ENCODE results near the gene ZNF512B.
"Not testable (repeated sequence)": the region's sequence is repeated elsewhere in the genome, so short reads cannot be mapped to it uniquely, and the experiment has no call there.

ZNF512B gene

DNA sequence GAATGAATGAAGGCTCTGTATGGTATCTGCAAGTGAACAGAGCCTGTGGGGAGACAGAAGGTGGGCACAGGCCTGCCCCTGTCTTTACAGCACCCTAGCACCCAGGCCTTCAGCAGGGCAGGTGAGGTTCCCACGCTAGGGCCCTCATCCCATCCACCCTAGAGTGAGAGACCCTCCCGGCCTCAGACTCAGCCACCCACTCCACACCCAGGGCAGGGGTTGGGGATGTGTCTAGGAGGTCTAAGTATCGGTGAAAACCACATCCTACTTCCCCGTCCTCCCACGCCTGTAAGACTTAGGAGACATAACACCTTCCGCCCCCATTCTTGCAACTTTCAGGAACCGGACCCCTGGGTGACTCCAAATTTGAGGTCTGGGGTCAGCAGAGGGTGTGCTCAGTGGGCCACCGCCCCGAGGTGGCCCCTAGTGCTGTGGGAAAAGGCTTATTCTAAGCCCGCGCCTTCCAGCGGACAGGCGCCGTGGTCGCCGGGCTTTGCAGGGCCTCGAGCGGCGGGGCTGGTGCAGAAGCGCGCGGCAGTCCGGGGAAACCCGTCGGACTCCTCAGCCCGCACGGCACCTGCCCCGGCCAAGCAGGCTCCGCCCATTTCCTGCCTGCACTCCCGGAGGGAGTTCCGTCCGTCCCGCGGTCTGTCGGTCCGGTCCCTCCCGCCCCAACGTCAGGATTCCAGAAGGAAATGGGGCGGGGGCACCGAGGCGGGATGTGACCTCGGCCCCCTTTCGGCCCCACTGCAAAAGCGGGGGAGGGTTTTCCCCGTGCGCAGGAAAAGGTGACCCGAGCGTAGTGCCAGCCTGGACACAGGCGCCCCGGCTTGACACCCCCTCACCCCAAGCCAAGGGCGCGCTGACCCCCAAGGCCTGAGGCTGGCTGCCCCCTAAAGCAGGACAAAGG lies 8.8 kb upstream of the ZNF512B start:
- no peak for DNase-seq (ENCODE audit: low spot score)

DNA sequence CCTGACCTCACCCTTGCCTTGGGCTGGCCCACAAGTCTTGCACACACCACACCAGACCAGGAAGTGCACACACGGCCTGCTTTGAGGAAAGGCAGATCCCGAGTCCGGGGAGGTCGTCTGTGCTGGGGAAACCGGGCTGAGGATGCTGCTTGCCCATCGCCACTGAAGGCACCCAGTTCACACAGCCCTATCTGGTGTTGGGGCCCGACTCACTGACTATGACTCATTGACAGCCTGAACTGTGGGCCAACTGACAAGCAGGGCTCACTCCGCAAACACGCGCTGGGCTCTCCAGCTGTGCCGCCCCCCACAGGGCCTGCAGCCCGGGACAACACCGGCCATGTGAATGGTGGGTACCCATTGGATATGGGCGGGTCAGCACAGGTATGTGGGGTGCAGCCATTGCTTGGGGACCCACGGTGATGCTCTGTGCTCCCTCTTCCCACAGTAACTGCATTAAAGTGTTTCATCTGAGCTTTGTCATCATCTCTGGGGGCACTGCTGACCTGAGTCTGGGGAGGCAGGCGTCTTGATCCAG lies 8.1 kb upstream of the ZNF512B start:
- peak; percentile 70 for DNase-seq (ENCODE audit: low spot score)

DNA sequence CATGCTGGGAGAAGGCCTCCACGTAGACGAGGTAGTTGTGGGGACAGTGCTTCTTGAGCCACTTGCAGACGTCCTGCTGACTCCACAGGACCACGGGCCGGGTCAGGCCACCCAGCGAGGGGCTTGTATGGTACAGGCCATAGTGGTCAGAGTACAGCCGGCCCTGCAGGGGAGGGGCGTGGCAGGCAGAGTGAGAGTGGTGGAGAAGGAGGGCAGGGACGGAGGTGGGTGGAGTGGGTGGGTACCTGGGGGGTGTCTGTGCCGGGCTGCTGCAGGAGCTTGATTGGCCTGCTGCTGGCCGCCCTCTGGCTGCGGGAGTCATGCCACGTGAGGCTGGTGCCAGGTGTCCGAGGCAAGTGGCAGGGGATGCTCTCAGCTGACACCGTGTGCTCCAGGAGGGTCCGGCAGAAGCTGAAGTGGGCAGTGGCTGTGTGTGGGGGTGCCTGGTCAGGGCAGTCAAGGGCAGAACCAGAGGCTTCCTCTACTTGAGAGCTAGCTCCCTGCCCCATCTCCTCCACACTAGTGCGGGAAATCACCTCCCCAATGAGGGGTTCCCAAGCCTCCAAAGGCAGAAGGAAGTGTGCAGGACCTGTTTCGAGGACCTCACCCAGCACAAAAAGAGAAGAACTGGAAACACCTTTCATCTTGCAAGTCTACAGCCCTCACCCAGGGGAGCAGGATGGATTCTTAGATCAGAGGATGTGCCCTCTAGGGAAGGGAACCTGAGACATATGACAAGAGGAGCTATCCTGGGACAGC lies 7.4 kb upstream of the ZNF512B start:
- DNase-seq (ENCODE audit: low spot score): no peak

DNA sequence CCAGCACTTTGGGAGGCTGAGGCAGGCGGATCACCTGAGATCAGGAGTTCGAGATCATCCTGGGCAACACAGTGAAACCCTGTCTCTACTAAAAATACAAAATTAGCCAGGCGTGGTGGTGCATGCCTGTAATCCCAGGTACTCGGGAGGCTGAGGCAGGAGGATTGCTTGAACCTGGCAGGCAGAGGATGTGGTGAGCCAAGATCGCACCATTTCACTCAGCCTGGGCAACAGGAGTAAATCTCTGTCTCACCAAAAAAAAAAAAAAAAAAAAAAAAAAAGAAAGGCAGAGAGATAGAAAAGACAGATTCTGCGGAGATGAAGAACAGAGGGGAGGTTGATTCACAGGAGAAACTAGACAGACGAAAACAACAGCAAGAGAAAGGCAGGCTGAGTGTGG lies 6.8 kb upstream of the ZNF512B start:
- not testable (repeated sequence) for DNase-seq (ENCODE audit: low spot score)

DNA sequence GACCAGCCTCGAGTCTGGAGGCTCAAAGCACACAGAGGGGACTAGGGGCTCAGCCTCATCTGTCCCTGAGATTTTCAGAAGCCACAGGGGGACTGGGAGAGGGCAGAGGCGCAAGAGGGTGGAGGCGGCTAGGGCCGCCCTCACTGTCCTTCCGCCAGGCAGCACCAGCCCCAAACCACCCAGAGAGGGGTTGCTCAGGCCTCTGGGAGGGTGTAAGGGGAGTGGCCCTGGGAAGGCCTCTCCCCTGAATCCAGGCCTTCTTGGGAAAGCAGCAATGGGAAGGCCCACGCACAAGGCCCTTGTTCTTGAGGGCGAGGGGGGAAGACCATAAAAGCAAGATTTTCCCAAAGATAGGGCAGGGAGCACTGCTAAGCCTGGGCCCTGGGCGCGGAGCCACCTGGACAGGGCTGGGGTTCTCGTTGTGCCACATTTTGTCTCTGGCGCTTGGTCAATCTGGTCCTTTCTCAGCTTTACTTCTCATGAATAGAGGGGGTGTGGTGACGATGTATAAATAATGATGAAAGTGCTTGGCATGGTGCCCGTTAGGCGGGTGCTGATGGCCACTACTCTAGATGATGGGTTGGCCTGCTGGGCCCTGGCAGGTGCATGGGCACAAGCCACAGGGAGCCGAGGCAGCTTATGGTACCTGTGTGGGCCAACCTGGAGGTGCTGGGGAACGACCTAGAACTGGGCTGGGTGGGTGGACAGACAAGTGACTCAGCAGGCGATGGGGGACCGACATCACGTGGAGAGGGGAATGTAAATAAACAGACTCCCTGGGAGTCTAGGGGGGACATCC lies 4.9 kb upstream of the ZNF512B start:
- DNase-seq (ENCODE audit: low spot score): no peak

DNA sequence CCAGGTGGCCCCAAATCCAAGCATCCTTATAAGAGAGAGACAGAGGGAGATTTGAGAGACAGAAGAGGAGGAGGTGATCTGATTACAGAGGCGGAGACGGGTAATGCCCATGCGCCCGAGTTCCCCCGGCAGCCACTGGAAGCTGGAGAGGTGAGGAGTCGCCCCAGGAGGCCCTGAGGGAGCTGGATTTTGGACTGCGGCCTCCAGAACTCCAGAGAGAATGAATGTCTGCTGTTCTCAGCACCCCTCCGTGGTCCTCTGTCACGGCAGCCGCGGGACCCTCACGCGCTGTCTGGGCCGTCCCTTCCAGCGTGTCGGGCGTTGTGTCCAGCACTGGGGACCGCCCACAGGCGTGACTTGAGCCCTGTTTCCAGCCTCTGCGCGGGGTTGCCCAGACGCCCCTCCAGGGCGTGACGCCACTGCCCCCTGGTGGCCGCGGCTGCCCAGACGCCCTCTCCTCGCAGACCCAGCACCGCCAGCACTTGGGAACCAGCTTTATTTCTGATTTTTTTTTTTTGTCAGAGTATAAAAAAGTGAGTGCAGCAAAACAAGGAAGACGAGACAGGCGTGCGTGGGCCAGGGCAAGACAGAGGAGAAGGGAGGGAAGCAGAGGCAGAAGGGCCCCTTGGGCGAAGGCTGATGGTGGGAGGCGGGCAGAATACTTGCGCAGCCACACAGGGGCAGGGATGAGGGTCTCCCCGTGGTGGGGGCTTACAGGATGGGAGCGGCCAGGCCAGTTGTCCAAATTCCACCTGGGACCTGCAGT lies 4.1 kb upstream of the ZNF512B start:
- DNase-seq (ENCODE audit: low spot score): peak; percentile 94

DNA sequence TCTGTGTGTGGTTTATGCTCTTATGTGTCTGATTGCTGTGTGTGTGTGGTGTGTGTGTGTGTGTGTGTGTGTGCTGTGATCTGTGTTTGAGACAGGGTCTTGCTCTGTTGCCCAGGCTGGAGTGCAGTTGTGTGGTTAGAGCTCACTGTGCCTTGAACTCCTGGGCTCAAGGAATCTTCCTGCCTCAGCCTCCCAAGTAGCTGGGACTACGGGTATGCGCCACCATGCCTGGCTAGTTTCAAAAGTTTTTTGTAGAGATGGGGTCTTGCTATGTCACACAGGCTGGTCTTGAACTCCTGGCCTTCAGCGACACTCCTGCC lies 3.4 kb upstream of the ZNF512B start:
- DNase-seq (ENCODE audit: low spot score): no peak

DNA sequence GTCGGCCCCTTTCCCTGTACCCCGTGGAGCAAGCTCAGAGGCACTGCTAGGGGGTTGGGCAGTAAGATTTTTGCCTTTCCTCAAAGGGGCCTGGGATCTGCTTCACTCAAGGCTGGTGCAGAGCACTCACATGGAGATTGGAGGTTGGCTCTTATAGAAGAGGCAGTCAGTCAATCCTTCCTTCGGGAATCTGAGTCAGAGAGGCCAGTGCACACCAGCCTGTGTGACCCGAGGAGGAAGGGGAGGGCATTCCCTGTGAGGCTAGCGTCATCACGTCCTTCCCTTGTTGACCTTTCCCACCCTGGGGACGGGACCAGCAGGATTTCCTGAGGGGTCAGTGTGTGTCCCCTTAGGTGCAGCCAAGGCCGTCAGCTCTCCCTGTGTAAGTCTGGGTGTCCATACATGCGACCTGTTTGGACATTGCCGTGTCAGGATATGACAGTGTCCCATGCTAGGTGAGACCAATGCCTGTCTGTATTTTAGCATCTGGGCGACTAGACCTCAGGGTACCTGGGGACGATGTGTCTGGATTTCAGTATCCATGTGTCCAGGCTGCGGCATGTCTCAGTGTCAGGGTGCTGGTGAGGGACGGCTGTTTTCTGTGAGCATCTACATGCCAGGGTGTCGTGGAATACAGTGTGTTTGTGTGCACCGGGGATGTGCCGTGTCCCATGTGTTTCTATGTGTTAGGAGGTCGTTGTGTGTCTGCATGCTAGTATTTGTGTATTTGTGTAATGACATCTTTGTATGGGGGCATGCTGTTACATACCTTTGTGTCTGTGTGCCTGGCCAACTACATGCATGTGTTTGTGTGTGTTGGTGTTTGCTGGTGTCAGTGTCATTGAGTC lies 2.8 kb upstream of the ZNF512B start:
- DNase-seq (ENCODE audit: low spot score): no peak

DNA sequence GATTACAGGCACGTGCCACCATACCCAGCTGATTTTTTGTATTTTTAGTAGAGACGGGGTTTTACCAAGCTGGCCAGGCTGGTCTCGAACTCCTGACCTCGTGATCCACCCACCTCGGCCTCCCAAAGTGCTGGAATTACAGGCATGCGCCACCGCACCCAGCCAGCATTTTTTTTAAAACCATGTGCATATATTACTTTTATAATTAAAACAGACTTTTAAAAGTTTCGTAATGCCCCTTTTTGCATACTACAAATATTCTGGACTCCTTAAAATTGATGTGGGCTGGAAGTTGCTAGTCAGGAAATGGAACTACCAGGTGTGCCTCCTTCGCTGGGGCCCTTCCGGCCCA lies 2.2 kb upstream of the ZNF512B start:
- not testable (repeated sequence) for DNase-seq (ENCODE audit: low spot score)

DNA sequence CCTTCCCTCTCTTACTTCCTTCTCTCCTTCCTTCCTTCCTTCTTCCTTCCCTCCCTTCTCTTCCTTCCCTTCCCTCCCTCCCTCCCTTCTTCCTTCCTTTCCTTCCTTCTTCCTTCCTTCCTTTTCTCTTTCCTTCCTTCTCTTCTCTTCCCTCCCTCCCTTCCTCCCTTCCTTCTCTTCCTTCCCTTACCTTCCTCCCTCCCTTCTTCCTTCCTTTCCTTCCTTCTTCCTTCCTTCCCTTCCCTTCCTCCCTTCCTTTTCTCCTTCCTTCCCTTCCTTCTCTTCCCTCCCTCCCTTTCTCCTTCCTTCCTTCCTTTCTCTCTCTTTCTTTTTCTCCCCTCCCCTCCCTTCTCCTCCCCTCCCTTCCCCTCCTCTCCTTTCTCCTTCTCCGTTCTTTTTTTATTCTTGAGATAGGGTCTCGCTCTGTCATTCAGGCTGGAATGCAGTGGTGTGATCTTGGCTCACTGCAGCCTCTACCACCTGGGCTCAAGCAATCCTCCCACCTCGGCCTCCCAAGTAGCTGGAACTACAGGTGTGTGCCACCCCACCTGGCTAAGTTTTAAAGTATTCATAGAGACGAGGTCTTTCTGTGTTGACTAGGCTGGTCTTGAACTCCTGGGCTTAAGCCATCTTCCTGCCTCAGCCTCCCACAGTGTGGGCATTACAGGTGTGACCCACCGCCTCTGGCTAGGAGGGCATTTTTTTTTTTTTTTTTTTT lies 1.1 kb upstream of the ZNF512B start:
- no peak for DNase-seq (ENCODE audit: low spot score)

DNA sequence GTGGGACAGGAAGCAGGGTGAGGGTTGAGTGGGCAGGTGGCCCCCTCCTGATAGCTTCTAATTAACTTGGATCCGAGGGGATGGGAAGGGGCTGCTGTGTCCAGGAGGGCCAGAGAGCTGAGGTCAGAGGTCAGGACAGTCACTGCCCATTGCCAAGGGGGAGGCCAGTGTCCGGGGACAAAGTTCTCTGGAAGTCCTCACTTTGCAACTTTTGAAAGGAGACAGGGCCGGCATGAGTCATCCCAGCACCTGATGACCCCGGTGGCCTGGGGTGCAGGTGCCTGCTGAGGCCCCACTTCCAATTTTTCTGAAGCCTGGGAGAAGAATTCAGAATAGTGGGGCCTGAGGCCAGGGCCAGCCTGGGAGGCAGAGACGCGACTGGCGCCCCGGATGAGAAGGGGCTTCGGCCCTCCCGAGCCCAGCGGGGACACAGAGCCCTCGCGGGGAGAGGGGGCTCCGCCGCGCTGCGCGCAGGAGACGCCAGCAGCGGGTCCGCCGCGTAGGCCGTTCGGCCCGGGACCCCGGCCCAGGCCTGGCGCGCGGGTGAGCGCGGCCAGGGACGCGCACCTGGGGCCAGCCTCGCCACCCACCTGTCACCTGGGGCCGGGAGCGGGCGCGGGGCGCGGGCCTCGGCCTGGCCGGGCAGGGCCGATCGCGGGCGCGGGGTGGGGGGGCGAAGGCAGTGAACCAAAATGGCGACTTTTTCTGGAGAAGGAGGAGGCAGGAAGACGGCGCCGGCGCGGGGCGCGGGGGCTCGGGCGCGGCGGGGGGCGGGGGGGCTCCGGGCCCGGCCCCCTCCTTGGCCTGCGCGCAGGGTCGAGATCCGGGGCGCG lies 586 bp downstream of the ZNF512B start:
- no peak for DNase-seq (ENCODE audit: low spot score)

DNA sequence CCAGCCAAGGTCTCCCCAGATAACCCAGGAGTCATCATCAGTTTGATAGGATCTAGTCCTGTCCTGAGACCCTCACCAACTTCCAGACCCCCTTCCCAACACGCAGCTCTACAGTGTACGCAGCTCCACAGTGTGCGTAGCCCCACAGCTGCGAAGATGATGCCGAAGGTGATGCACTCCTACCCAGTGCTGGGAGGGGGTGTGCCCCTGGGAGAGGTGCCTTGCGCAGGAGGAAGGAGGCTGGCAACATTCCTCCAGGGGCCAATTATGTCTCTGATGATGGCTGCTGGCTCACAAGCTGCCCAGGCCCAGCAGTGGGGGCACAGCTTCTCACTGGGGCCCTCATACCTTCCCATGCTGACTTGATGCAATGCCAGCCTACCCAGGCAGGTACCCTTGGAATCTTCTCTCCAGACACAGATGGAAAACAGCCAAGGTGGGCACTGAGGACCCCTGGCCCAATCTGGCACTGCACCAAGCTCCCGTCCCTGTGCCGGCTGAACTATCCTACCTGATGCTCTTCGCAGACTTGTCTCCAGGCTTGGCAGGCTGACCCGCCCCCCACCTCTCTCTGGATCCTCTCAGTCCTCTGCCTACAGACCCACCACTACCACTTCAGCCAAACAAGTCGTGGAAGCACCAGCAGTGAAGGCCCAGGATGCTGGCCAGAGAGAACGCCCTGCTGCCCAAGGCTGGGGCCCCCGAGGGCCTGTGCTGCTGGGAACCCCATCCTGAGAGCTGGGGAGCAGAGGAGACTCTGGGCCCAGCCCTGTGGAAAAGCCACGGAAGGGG lies 1.4 kb downstream of the ZNF512B start:
- no peak for DNase-seq (ENCODE audit: low spot score)

DNA sequence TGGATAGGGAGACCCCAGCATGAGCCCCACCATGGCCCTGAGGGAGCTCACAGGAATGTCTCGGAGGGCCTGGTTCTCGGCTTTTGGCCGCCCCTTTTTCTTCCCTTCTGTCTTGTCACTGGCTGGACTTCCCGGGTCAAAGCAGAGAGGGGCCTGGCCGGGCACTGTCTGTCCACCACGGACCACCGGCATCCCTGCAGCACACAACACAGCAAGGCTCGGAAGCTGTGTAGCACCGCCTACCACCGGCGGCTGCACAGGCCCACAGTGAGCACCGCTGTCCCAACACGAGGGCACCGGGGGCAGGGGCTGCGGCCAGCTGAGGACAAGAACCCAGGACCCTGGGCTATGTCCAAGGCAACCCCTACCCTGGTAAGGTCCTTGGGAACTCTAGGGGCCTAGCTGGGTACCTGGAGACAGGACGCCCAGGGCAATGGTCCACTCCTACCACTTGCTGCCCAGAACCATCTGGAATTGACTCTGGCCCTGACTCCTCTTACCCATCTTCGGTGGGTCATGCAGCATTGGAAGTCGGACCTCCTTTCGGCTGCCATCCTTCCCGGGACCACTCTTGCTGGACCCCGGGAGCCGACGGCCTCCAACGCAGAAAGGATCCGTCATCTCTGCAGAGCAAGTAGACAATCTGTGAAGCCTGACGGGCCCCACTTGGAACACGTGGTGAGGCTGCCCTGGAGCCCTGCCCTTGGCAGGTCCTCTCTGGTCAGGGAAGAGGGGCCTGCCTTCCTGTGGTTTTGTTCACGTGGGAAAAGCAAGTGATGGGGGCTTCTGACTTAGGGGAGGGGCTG lies 2.2 kb downstream of the ZNF512B start:
- DNase-seq (ENCODE audit: low spot score): no peak

DNA sequence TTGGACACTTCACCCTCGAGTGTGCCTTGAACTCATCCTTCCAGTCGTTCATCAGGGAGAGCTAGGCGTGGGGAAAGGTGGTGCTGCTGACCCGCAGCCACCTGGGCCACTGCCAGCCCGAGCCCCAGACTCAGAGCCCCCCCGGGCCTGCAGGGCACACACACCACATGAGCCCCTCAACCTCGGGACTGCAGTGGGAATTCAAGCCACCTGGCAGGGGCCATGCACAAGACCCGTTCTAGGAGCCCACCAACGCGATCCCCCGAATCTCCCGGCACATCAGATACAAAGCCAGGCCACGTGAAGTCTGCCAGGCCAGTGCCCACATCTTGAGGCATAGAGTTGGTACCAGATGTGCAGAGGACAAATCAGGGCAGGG lies 2.8 kb downstream of the ZNF512B start:
- DNase-seq (ENCODE audit: low spot score): no peak

DNA sequence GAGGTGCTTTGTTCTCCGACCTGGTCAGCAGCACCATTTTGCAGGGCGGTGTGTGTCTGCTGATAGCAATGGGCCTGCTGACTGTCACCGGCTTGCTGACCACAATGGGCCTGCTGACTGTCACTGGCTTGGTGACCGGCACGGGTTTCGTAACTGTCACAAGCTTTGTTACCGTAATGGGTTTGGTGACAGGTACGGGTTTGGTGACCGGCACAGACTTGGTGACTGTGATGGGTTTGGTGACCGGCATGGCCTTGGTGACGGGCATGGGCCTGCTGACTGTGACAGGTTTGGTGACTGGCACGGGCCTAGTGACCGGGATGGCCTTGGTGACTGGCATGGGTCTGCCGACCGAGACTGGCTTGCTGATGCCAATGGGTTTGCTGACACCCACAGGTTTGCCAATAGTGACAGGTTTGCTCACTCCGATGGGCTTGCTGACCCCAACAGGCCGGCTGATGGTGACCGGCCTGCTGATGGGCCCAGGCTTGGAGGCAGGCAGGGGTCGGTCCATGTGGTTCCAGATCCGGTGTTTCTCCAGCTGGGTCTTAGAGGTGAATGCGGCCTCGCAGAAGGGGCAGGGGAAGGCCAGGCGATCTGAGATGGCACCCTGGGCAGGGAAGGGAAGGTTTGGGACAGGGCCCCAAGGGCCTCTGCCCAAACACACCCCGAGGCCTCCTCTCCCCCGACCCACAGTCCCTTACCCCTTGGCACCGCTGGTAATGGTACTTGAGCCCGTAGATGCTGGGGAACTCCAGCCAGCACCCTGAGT lies 3.4 kb downstream of the ZNF512B start:
- DNase-seq (ENCODE audit: low spot score): no peak

DNA sequence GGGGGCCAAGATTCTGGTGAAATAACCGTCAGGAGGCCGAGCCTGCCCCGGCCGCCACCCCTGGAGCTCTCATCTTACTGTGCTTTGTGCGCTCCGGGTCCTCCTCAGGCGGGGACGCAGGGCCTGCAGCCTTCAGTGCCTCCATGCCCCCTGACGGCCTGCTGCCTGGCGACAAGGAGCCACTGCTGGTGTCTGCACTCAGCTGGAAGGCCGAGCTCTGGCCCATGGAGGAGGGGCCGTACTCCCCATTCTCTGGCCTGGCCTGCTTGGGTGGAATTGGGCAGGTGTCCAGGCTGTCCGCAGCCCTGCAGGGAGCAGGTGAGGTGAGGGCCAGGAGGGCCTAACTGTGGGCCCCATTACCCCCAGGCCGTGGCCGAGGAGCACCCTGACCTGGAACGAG lies 5.3 kb downstream of the ZNF512B start:
- no peak for DNase-seq (ENCODE audit: low spot score)
